Stimulated activated CD4-positive, alpha-beta T cell treated with anti-CD3 and anti-CD28 coated beads, Interleukin-12 subunit alpha, Interleukin-12 subunit beta, amount 100 ng/mL, for 24 hours (primary cell): ENCODE data around the gene PTPN12.
"Not testable (repeated sequence)": the region's sequence is repeated elsewhere in the genome, so short reads cannot be mapped to it uniquely, and the experiment has no call there.

ENCODE experiments used
- DNase-seq, 2 experiments: peaks; one replicate each; pipeline ENCODE4 v3.0.0-alpha.2; 2020; ENCODE audit warnings: low read depth in 2 of 2

PTPN12 gene

GRCh38 chr7:77579797-77580196 is 42.7 kb downstream of the PTPN12 start:
- DNase-seq, result no peak

GRCh38 chr7:77580762-77581350 is 43.8 kb downstream of the PTPN12 start:
- no peak for DNase-seq

- no peak for DNase-seq
These were observed 50.2 kb downstream of the PTPN12 start for GRCh38 chr7:77587272-77587671.

- DNase-seq, result no peak
These were observed 63.9 kb downstream of the PTPN12 start for GRCh38 chr7:77600952-77601351.

GRCh38 chr7:77606562-77606961 is 69.5 kb downstream of the PTPN12 start:
- no peak for DNase-seq

- DNase-seq, result no peak
These were observed 82.2 kb downstream of the PTPN12 start for GRCh38 chr7:77619314-77619713.

GRCh38 chr7:77626586-77627308 is 89.7 kb downstream of the PTPN12 start:
- DNase-seq, result no peak

GRCh38 chr7:77627309-77627676 is 90.2 kb downstream of the PTPN12 start:
- DNase-seq, result no peak

- DNase-seq, result no peak
These were observed 92.7 kb downstream of the PTPN12 start for GRCh38 chr7:77629797-77630196.

- DNase-seq, result no peak
These were observed 94.7 kb downstream of the PTPN12 start for GRCh38 chr7:77631820-77632219.

- no peak for DNase-seq
These were observed 107.7 kb downstream of the PTPN12 start for GRCh38 chr7:77644774-77645173.

- DNase-seq, result no peak
These were observed 111.7 kb downstream of the PTPN12 start for GRCh38 chr7:77648742-77649338.

- DNase-seq, result no peak
These were observed 112.7 kb downstream of the PTPN12 start for GRCh38 chr7:77649716-77650349.

GRCh38 chr7:77651575-77652162 is 114.6 kb downstream of the PTPN12 start:
- DNase-seq, result no peak

GRCh38 chr7:77652826-77653225 is 115.7 kb downstream of the PTPN12 start:
- not testable (repeated sequence) for DNase-seq

GRCh38 chr7:77653572-77653971 is 116.5 kb downstream of the PTPN12 start:
- DNase-seq, result no peak

GRCh38 chr7:77655356-77655755 is 118.3 kb downstream of the PTPN12 start:
- no peak for DNase-seq

- DNase-seq, result no peak
These were observed 118.9 kb downstream of the PTPN12 start for GRCh38 chr7:77655836-77656455.

- DNase-seq, result no peak
These were observed 120.5 kb downstream of the PTPN12 start for GRCh38 chr7:77657427-77658224.

- no peak for DNase-seq
These were observed 121.8 kb downstream of the PTPN12 start for GRCh38 chr7:77658928-77659327.

GRCh38 chr7:77661816-77662215 is 124.7 kb downstream of the PTPN12 start:
- DNase-seq, result no peak
